ENCODE measurements around the gene DNAL4. TPM values are rescaled to one million over a fixed set of nuclear protein-coding genes. Genes with fewer than 3 reads are reported as not detected.

DNAL4 gene
- total and polyA plus RNA-seq, 2 of the 4 experiments (the other 2 are of a cell fraction): 6.1 to 12.1 TPM

DNA sequence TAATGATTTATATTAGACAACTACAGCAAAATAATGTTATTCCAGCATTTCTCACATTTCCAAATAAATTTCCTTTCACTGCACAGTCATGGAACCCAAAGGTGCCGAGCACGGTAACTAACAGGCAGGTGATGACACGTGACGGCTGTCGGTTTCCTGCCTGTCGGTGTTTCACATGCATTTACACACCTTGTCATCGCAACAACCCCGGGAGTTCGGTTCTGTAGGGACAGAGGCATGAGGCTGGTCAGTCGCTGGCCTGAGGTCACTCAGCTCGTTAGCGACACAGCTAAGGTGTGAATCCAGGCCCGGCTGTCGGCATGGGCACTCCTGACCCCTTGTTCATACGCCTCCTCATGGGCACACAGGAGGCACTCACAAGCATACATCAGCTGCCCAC is 9.9 kb downstream of the DNAL4 start:
- Histone ChIP-seq H4K8ac (ENCODE audit: low read depth in 2 of 2, low read length in 2 of 2) (no peak overlapping the region), H3K27ac (ENCODE audit: insufficient read depth, low read length) (no peak overlapping the region), H3K4ac (ENCODE audit: low read depth, low read length) (no peak overlapping the region), H3K4me2 (ENCODE audit: low read depth, low read length) (no peak overlapping the region), H2BK20ac (ENCODE audit: low read depth, low read length) (no peak overlapping the region), H2AK5ac (ENCODE audit: low read depth, low read length) (no peak overlapping the region), H2BK120ac (ENCODE audit: low read depth, low read length) (no peak overlapping the region), H3K56ac (ENCODE audit: extremely low read depth, insufficient read depth, low read length) (no peak overlapping the region), H2BK15ac (ENCODE audit: low read depth, low read length) (no peak overlapping the region), H4K20me1 (ENCODE audit: insufficient read depth, low read length) (peaks cover 10% of the 10 kb centered on the region), H2AK9ac (replicated peaks; ENCODE audit: low read depth, low read length, poor library complexity) (no peak overlapping the region), H3K4me1 (ENCODE audit: control insufficient read depth, insufficient read depth, low read length) (peaks cover 14% of the 10 kb centered on the region), H2BK5ac (ENCODE audit: low read depth, low read length, poor library complexity, severe bottlenecking) (no peak overlapping the region), H3K36me3 (ENCODE audit: control insufficient read depth, insufficient read depth, low read length) (peaks cover 17% of the 10 kb centered on the region; the same call in 1 of the 2 replicates), H4K5ac (ENCODE audit: low read depth, low read length) (no peak overlapping the region), H3K9ac (ENCODE audit: low read depth, low read length) (no peak overlapping the region), H3K23ac (ENCODE audit: low read depth, low read length) (no peak overlapping the region), H3K18ac (ENCODE audit: low read depth, low read length) (no peak overlapping the region), H3K4me3 (ENCODE audit: insufficient read depth, low read depth, low read length) (no peak overlapping the region), H3K79me1 (ENCODE audit: low read depth in 1 of 2, low read length in 2 of 2) (peaks cover 6 to 38% of the 10 kb centered on the region in 2 experiments; a peak in 3 of 4 replicates), H2AFZ (replicated peaks; ENCODE audit: low read length, poor library complexity) (no peak overlapping the region), H3K9me1 (ENCODE audit: insufficient read depth, low read length) (peaks cover 18% of the 10 kb centered on the region), H3K27me3 (ENCODE audit: control insufficient read depth, insufficient read depth, low read length) (no peaks in the 10 kb centered on the region), H3K14ac (replicated peaks; ENCODE audit: low read depth, low read length) (no peak overlapping the region), H3K9me3 (ENCODE audit: control insufficient read depth, insufficient read depth, low read length) (no peaks in the 10 kb centered on the region), H4K91ac (ENCODE audit: insufficient read depth, low read depth, low read length) (no peak overlapping the region)
- in situ Hi-C loops (cut with MboI; ENCODE audit: low sequenced_read_pairs): no loop called here
- 89% methylated on average over 12 of the region's 15 CpGs; no CpG with 5 or more reads in 1 of the 2 experiments for WGBS, 2 experiments (ENCODE audit: extremely low coverage in 2 of 2, insufficient read length in 1 of 2)
- BruUV-seq (replicated peaks): no TSS peak
- DNase-seq: no peak
- CTCF ChIA-PET: no interaction called here
- POLR2A ChIA-PET (ENCODE audit: unreplicated experiment): no interaction called here
- no peak for ATAC-seq (ENCODE audit: low read depth)
- intact Hi-C loops (cut with micrococcal nuclease): no loop called here
- TF ChIP-seq POLR2A (IDR thresholded peaks at IDR 0.05; ENCODE audit: low read depth, low read length): no peak
- no peak for TF ChIP-seq ELK1 (IDR thresholded peaks at IDR 0.05; ENCODE audit: borderline replicate concordance, low read depth, low read length)
- TF ChIP-seq, protein P1, sequence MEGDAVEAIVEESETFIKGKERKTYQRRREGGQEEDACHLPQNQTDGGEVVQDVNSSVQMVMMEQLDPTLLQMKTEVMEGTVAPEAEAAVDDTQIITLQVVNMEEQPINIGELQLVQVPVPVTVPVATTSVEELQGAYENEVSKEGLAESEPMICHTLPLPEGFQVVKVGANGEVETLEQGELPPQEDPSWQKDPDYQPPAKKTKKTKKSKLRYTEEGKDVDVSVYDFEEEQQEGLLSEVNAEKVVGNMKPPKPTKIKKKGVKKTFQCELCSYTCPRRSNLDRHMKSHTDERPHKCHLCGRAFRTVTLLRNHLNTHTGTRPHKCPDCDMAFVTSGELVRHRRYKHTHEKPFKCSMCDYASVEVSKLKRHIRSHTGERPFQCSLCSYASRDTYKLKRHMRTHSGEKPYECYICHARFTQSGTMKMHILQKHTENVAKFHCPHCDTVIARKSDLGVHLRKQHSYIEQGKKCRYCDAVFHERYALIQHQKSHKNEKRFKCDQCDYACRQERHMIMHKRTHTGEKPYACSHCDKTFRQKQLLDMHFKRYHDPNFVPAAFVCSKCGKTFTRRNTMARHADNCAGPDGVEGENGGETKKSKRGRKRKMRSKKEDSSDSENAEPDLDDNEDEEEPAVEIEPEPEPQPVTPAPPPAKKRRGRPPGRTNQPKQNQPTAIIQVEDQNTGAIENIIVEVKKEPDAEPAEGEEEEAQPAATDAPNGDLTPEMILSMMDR (conservative IDR thresholded peaks at IDR 0.05; ENCODE audit: low read depth, low read length): no peak
- no peak for TF ChIP-seq USF2 (IDR thresholded peaks at IDR 0.05; ENCODE audit: low read depth, low read length)
- no peak for TF ChIP-seq RFX5 (IDR thresholded peaks at IDR 0.05; ENCODE audit: low read depth, low read length)
- no peak for TF ChIP-seq MAFK (IDR thresholded peaks at IDR 0.05; ENCODE audit: low read depth, low read length)
- TF ChIP-seq BHLHE40 (IDR thresholded peaks at IDR 0.05; ENCODE audit: low read depth, low read length): no peak
- no peak for TF ChIP-seq SMC3 (IDR thresholded peaks at IDR 0.05; ENCODE audit: low read depth, low read length)
- no peak for TF ChIP-seq RAD21 (IDR thresholded peaks at IDR 0.05; ENCODE audit: low read length)
- no peak for TF ChIP-seq MAZ (IDR thresholded peaks at IDR 0.05; ENCODE audit: borderline replicate concordance, low read depth, low read length)
- TF ChIP-seq MXI1 (IDR thresholded peaks at IDR 0.05; ENCODE audit: borderline replicate concordance, low read depth, low read length): no peak
- no peak for TF ChIP-seq RCOR1 (IDR thresholded peaks at IDR 0.05; ENCODE audit: insufficient replicate concordance, low read length)
- TF ChIP-seq CHD1 (IDR thresholded peaks at IDR 0.05; ENCODE audit: low read depth, low read length): no peak
- no peak for TF ChIP-seq NFE2L2 (IDR thresholded peaks at IDR 0.05; ENCODE audit: low read depth, low read length)
- no peak for TF ChIP-seq CEBPB (IDR thresholded peaks at IDR 0.05; ENCODE audit: low read depth, low read length)
- no peak for TF ChIP-seq FOS (IDR thresholded peaks at IDR 0.05; ENCODE audit: low read depth, low read length)
- dilution Hi-C loops (cut with HindIII; ENCODE audit: low sequenced_read_pairs, unreplicated experiment): no loop called here
